Hematopoietic multipotent progenitor cell (in vitro differentiated cells): ENCODE measurements around the gene PGAP1. TPM values are rescaled to one million over a fixed set of nuclear protein-coding genes. Genes with fewer than 3 reads are reported as not detected.

Source experiments
- DNase-seq, 3 donors: peaks; one replicate each; pipeline ENCODE4 v3.0.0-alpha.2; 2011 to 2015; ENCODE audit warnings: low read depth in 2 of 3, low spot score in 2 of 3
- small RNA-seq: library from RNA; depleted of rRNA; stranded (forward); fragments of <200 nt; gene quantifications from one replicate; pipeline ENCODE3, GENCODE V24; 2012
- total RNA-seq: library from RNA; depleted of rRNA; stranded (reverse); fragments of >200 nt; gene quantifications from one replicate; pipeline ENCODE4 v1.2.3, GENCODE V29; 2012

PGAP1 gene
- total RNA-seq, 1 donor: 3.2 TPM

DNA sequence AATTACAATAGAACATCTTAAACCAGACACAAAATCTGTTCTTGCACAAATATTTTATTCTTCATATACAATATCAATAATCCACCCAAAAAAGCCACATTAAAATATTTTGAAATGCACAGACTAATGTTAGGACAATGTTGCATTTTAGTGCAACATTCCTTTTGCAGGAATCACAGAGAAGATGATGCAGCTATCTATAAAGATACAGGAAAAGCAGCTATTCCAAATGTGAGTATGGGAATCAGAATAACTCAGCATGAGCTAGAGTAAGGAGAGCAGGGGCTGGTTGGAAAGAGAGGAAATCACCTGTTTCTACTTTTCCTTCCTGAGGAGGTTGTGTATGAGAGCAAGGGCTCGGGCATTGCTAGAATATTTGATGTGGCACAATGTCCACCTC lies 122.1 kb downstream of the PGAP1 start:
- DNase-seq: no peak

DNA sequence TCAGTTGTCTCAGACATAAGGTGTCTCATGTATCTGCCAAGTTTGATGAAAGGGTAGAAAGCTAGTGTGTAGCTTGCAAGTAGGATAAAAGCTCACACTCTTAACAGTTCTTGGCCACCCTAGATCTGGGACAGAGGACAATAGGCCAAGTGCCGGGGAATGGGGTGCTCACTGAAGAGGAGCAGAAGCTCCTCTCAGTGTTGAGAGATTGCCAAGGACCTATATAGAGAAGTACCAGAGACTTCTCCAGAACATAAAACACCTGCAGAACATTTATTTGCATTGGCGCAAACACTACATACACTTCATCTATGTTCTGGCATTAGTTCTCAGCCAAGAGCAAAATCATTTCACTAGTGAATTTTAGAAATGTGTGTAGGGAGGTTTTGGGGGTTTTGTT lies 124.1 kb downstream of the PGAP1 start:
- DNase-seq: no peak

DNA sequence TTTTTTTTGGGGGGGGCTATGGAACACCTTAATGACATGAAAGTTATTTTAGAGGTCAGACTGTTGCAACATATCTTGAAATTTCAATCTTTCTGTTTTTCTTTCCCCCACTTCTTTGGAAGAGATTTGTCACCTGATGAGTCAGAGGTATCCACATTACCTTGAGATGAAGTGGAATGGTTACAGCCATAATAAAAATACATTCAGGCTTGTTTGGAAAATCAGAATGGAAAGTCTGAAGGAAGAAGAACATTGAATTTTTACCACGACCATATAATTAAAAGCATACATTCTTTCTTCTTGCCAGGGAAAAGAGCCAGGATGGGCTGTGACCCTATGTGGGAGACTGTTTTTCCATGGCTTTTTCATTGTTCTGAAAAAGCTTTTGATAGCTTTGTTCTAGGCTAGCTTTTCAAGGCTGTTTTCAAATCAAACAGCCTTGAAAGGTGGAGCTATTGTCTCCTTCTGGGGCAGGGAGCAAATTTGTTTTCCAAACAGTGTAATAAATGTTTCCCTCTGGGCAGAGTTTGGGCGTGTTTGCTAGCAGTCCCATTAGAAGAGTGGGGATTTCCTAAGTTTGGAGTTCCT lies 124.7 kb downstream of the PGAP1 start:
- no peak for DNase-seq

DNA sequence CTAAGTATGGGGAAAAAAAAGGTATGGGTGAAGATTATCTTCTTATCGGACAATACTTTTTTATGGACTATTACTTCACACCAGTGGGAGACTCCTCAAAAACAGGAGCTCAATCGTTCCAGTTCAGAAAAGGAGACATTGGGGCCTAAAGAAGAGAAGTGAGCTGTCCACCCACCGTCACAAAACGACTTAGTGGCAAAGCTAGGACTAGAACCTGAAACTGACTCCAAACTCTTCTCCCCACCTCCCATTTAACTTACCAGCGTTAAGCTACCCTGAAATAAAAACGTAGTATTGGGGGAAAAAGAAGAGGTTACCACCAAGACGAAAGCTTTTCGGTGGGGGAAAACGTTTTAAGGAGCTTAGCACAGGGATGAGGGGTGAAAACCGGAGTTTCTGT lies 127.5 kb downstream of the PGAP1 start:
- DNase-seq: no peak

DNA sequence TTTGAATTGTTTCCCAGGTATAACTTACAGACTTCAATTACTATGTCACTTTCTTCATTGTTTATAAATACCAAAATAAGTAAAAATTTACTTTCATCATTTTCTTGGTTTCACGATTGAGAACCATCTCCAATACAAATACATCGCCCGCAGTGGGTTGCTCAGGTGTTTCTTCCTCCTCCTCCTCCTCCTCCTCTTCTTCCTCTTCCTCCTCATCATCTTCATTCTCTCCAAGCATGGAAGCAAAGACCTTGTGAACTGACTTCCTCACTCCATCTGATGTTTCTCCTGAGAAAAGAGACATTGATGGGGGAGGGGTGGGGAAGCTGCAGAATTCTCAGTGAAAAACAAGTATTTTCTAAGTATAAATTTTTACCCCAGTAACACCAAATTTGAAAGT lies 133.6 kb downstream of the PGAP1 start:
- DNase-seq: no peak

DNA sequence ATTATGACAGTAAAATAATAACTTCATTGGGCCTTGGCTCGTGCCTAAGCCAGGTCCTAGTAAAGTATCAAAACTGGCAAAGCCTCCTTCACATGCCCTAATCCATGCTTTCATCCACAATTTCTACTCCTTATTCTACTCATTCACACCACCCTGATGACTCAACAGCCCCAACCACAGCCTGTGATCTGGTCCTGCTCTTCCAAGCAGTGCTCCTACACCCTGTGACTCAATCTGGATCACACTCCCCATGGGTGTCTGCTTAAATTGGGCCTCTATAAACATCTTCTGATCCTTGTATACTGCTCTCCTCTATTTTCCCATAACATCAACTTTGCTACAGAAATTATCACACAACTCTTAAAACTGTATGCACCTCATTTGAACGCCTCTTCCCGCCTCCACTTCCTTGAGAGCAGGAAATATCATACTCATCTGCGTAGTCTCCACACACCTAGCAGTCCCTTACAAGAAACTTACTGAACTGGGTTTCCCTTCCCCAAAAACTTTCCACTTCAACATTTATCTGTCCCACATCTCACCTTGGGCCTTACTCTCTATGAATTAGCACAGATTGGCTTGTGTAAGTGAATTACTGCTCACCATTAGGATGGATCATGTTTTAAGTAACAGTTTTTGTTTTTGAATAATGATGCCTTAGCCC lies 142.9 kb downstream of the PGAP1 start:
- no peak for DNase-seq

Small RNA genes within 50 kb of the gene (small RNA-seq; reads per million reads assigned to genes)
- gene AC012486.1: not detected

Other genes starting within 250 kb of the PGAP1 start
- 29.4 TPM for gene GTF3C3, start 127.0 kb downstream of the PGAP1 start, total RNA-seq
- 0.27 TPM for gene C2orf66, start 117.4 kb downstream of the PGAP1 start, total RNA-seq